NB4 (cell line): ENCODE data around the gene ZMYM3.

ENCODE experiments used
- CTCF ChIP-seq: IDR thresholded peaks from one replicate; pipeline ENCODE4 v1.5.1; 2012; ENCODE audit warnings: low read depth, low read length
- MAX ChIP-seq: IDR thresholded peaks from 2 replicates; pipeline ENCODE4 v1.6.1; 2011; ENCODE audit warnings: low read depth, low read length
- MYC ChIP-seq: IDR thresholded peaks from 2 replicates; pipeline ENCODE4 v1.6.1; 2011; ENCODE audit warnings: low read depth, low read length
- POLR2A ChIP-seq: IDR thresholded peaks from 2 replicates; pipeline ENCODE4 v1.6.1; 2011; ENCODE audit warnings: mild to moderate bottlenecking; ENCODE audit not compliant: insufficient read length; ENCODE audit errors: extremely low read depth

GRCh38 chrX:71256856-71257255, 2.9 kb upstream of the ZMYM3 start:
- no peak for TF ChIP-seq MAX
- no peak for TF ChIP-seq CTCF
- no peak for TF ChIP-seq POLR2A
- no peak for TF ChIP-seq MYC
